Keratinocyte (primary cell): ENCODE data around the gene FGF8.

ENCODE experiments used
- CTCF ChIP-seq, 3 experiments: IDR thresholded peaks in 1 of 3; conservative IDR thresholded peaks in 1 of 3; optimal IDR thresholded peaks in 1 of 3; 2 replicates in 2 of 3; 3 replicates in 1 of 3; pipeline versions ENCODE3 to v1.5.1; 2011; ENCODE audit warnings: low read length in 3 of 3, mild to moderate bottlenecking in 3 of 3, moderate library complexity in 2 of 3, control low read depth in 1 of 3, inconsistent platforms in 1 of 3; ENCODE audit not compliant: insufficient read depth in 2 of 3; ENCODE audit errors: extremely low read depth in 1 of 3
- EZH2 ChIP-seq: IDR thresholded peaks from one replicate; pipeline ENCODE4 v1.6.1; 2012; ENCODE audit warnings: inconsistent platforms, mild to moderate bottlenecking, low read length, moderate library complexity

GRCh38 chr10:101775273-101776160 is at the start of gene FGF8:
- TF ChIP-seq CTCF (optimal IDR thresholded peaks at IDR 0.05 in 1 of 3, IDR thresholded peaks at IDR 0.05 in 1 of 3, conservative IDR thresholded peaks at IDR 0.05 in 1 of 3; ENCODE audit: extremely low read depth in 1 of 3, insufficient read depth in 2 of 3, low read length in 3 of 3) = no peak
- peak; percentile 99 for TF ChIP-seq EZH2
